Eye (tissue), 1 donor: Measurements from ENCODE around the gene HPN.
"Not testable (repeated sequence)": the region's sequence is repeated elsewhere in the genome, so short reads cannot be mapped to it uniquely, and the experiment has no call there.

ENCODE experiments used
- DNase-seq: peaks from one replicate; pipeline ENCODE4 v3.0.0-alpha.2; 2015

HPN gene

DNA sequence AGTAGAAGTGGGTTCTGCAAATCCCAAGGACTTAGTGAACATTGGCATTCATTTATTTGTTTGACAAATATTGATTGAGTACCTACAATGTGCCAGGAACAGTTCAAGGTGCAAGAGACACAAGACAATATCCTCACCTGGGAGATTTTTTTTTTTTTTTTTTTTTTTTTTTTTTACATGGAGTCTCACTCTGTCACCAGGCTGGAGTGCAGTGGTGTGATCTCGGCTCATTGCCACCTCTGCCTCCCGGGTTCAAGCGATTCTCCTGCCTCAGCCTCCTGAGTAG, 13.0 kb upstream of the HPN start:
- DNase-seq = not testable (repeated sequence)

DNA sequence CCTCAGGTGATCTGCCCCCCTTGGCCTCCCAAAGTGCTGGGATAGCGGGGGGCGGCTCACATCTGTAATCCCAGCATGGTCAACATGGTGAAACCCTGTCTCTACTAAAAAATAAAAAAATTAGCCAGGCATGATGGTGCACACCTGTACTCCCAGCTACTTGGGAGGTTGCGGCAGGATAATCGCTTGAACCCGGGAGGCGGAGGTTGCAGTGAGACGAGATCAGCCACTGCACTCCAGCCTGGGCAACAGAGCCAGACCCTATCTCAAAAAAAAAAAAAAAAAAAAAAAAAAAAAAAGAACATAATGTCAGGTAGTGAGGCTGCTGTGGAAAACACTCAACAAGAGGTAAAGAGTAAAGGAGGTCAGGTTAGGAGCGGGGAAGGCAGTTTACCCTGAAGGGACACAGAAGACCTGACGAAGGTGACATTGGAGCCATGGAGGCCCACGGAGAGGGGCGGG, 12.2 kb upstream of the HPN start:
- DNase-seq = not testable (repeated sequence)

GRCh38 chr19:35029737-35030256, 11.7 kb upstream of the HPN start:
- peak; percentile 50 for DNase-seq

DNA sequence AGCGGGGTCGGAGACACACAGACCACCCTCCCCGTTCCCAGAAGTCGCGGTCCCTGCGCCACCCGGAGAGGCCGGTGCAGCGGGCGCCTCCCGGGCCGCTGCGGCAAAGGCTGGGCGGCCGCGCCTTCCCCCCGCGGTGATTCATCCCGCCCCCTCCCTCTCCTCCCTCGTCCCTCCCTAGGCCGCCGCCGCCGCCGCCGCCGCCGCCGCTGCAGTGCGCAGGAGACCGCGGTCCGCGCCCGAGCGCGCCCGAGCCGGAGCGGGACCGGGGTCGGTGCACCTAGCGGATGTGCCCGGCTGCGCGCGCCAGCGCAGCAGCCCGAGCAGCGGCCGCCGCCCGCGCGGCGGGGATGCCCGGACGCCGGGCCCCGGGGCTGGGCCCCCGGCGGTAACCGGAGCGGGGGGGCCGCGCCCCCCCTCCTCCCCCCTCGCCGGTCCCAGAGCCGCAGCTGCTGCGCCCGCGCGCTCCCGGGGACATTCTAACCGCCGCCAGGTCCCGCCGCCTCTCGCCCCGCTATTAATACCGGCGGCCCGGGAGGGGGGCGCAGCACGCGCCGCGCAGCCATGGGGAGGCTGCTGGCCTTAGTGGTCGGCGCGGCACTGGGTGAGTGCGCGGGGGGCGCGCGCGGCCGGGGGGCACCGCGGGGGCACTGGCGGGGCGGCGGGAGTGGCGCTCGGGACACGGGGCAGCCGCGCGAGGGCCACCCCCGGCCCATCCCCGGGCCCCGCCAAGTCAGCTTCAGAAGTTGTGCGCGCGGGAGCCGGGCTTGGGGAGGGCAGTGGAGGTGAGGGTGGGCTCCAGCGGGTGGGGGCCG, 11.1 kb upstream of the HPN start, which contains the start of gene SCN1B:
TSS of gene SCN1B (plus strand) at position 214 of the 815 bp plus-strand sequence. CDS start at position 565, 351 bp downstream.
- DNase-seq = peak; percentile 74

DNA sequence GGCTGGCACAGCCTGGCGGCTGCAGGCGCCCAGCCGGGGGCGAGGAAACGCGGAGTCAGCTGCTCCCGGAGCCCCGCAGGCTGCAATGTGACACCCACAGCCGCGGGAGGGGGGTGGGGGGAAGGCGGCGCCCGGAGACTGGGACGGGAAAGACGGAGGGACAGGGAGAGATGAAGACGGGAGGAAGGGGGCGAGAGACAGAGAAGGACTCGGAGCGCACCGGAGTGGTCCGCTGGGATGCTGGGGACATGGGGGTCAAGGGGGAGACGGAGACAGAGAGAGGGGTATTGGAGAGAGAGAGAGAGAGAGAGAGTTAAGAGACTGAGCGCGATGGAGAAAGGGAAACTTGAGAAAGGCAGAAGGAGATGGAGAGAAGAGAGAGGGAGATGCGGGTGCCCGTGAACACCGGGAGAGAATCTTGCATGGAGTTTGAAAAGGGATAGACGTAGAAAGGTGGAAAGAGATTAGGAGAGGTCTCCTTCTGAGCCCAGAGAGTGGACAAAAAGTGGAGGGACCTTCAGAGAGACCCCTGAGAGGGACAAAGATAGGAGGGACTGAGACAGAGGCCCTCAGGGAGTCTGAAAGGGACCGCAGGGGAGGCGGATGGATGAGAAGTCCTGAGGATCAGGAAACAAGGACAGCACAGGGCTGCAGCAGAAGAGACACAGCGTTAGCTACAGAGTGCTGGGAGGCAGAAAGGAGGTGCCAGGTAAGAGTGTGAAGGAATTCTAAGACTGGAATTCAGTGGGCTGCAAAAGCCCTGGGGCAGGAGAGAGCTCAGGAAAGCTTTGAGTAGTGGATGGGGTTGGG, 10.2 kb upstream of the HPN start:
- DNase-seq = peak; percentile 63

GRCh38 chr19:35032356-35032865, 9.1 kb upstream of the HPN start:
- DNase-seq = no peak

- no peak for DNase-seq
Measured at GRCh38 chr19:35033067-35034004, 8.2 kb upstream of the HPN start.

GRCh38 chr19:35034005-35034502, 7.5 kb upstream of the HPN start:
- no peak for DNase-seq

DNA sequence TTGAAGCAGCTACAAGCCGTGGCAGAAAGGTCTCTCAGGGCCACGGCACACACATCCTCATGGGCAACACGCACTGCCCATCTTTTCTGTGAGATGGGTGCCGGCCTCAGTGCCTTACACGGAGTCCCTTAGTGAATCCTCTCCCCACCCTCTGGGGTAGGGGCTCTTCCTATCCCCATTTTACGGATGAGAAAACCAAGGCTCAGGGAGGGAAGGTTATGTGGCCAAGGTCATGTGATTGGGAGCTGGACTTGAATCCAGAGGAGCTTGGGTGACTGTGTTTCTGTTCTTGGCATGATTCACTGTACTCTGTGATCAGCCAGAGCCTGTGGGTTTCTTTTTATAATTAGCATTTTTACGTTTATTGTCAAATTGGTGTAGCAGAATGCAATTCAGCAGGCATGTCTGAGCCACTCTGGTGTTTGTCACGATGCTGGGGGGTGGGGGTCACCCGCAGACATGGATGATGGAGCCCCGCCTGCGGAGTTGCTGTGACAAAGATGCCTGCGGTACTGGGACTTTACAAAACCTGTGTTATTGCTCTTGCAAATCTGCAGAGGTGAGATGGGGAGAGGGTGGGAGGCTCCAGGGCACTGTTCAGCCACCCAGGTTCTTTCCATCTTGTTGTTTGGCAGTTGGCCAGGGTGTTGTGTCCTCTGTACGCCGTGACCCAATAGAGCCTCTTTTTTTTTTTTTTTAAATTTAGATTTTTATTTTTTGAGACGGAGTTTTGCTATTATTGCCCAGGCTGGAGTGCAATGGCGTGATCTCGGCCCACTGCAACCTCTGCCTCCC, 6.7 kb upstream of the HPN start:
- DNase-seq = no peak

DNA sequence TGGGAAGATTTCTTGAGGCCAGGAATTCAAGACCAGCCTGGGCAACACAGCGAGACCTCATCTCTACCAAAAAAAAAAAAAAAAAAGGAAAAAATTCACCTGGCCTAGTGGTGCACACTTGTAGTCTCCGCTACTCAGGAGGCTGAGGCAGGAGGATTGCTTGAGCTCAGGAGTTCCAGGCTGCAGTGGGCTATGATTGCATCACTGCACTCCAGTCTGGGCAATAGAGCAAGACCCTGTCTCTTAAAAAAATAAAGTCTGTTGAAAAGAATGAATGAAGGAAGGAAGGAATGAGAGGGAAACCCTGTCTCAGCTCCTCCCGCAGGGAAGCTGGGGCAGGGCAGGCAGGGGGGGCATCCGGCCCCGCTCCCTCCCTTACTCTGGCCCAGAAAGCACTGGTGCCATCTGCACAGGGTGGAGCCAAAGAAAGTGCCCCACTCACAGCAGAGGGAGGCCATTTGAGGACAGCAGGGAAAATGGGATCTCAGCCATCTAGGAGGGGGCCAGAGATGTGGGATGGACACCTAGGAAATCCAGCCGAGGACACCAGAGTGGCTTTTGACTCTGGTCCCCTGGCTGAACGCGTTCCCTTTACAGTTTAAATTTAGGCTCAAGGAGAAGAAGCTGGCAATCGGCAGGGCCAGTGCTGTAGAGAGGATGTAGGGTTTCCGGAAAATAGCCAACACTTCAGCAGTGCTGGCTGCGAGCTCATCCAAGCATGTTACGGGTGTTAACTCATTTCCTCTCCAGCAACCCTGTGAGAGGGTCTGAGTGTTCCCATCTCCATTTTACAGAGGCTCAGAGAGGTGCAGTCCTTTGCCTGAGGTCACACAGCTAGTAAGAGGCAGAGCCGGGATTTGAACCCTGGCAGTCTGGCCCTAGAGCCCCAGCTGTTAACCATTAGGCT, 3.6 kb upstream of the HPN start:
- DNase-seq = no peak

- DNase-seq = peak; percentile 30
Measured at GRCh38 chr19:35038623-35039512, 2.7 kb upstream of the HPN start.

DNA sequence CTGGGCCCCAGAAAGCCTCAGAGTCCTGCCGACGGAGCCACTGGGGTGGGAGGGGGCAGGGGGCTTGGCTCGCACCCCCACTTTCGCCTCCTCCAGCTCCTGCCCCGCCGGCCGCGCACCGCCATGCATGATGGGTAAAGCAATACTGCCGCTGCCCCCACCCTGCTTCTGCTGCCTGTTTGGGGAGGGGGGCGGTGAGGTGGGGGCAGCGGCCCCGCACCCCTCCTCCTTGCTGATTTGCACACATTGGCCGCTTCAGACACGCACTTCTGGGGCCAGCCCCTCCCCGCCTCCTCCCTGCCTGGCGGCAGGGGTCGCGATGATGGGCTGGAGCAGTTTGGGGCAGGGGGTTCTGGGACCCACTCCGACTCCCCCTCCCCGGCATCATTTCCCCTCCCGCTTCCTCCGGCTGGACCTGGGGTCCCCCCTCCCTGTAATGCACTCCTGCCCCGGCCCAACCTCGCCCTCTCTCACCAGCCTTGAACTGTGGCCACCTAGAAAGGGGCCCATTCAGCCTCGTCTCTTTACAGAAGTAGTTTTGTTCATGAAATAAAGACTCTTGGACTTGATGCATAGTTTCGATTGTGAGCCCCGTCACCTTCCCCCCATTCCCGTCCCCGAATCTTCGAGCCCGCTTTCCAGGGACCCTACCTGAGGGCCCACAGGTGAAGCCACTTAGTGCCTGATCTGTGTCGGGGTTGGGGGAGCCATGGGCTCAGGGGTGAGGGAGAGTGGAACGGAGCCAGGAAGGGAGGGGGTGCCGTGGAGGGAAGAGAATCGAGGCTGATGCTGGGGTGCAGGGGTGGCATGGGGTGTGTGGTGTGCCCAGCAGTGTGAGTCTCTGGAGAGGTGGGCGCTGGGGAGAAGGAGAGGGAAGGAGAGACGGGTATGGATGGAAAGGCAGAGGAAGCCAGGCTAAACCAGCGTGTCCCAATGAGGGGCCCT, 1.4 kb upstream of the HPN start:
- DNase-seq = peak; percentile 46

GRCh38 chr19:35040826-35041547, 534 bp upstream of the HPN start:
- peak; percentile 30 for DNase-seq

GRCh38 chr19:35042056-35042730, 672 bp downstream of the HPN start:
- DNase-seq = no peak

DNA sequence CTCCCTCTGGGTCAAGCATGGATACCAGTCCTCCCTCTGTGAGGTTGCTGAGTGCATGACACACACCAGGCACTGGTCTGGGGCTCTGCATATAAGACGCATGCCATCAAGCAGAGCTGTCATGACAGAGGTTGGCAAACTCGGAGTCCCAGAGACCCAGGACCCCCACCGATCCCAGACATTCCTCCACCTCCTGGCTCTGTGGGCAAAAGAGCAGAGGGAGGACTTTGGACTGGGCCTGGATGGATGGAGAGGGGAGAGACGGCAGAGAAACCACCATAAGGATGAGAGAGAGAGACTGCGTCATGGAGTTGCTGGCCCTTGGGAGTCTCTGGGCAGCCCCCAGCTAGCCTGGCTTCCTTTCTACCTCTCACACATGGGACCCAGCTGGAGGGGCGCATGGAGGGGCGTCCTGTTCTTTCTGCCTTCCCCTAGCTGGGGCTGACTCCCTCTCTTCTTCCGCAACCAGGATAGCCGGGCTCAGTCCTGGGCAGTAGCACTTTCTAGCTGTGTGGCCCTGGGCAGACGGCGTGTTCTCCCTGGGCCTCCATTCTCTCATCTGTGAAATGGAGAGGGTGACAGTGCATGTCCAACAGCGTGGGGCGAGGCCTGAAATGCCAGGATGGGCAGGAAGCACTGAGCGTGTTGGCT, 1.6 kb downstream of the HPN start:
- DNase-seq = no peak

DNA sequence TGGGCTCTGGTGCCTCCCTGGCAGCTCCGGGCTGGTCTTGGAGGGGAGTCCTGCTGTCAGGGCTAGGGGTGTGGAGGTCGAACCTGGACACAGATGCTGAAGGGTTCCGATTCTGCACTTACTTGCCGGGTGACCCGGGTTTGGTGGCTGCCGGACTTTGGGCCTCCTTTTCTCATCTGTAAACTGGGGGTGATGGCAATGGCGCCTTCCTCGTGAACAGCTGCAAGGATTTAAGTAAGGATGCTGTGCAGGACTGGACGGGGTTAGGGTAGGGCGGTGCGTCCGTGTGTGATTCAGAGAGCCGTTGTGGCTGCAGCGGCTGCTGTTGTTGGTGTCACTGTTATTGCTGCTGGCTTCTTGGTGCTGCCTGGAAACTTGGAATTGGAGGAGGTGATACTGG, 2.4 kb downstream of the HPN start:
- DNase-seq = no peak
